B cell (primary cell): ENCODE measurements around the gene FLII. TPM values are rescaled to one million over a fixed set of nuclear protein-coding genes. Genes with fewer than 3 reads are reported as not detected.
"Not testable (repeated sequence)": the region's sequence is repeated elsewhere in the genome, so short reads cannot be mapped to it uniquely, and the experiment has no call there.

Experiments used
- ATAC-seq: fragments of 200-7000 bp; cut with Tn5 transposase; one replicate; pipeline ENCODE4 v1.10.0; 2021; ENCODE audit warnings: low read depth, mild to moderate bottlenecking, moderate number of reproducible peaks, moderate library complexity
- CTCF ChIA-PET: fragments of 350-600 bp; sonication (Branson Sonifier 250); formaldehyde crosslinking; loops from one replicate; lab custom pipeline; 2021; ENCODE audit warnings: antibody characterized with exemption, inconsistent platforms; lab: Charles Lee
- POLR2A ChIA-PET: fragments of 350-600 bp; sonication (Branson Sonifier 250); formaldehyde crosslinking; loops from one replicate; lab custom pipeline; 2021; ENCODE audit warnings: antibody characterized with exemption; lab: Charles Lee
- DNase-seq: peaks from one replicate; pipeline ENCODE4 v3.0.0; 2013
- H2AFZ ChIP-seq: 2 replicates; pipeline ENCODE4 v1.6.1; 2012; ENCODE audit warnings: mild to moderate bottlenecking, low read depth, low read length; ENCODE audit not compliant: insufficient read depth, poor library complexity, severe bottlenecking
- H3K27ac ChIP-seq, 2 donors: 1 replicate in 1 of 2; 2 replicates in 1 of 2; pipeline ENCODE4 v1.5.1; 2012 to 2013; ENCODE audit warnings: low read length in 2 of 2, mild to moderate bottlenecking in 2 of 2, moderate library complexity in 1 of 2
- H3K27me3 ChIP-seq, 4 experiments: fragments of 200-600 bp in 1 of 4; sonication (generic) in 1 of 4; replicated peaks in 1 of 4; 1 replicate in 2 of 4; 2 replicates in 2 of 4; pipeline versions ENCODE4 v1.6.1 to v1.7.0; 2013 to 2016; ENCODE audit warnings: low read length in 3 of 4, mild to moderate bottlenecking in 2 of 4, mixed read lengths in 1 of 4, moderate library complexity in 1 of 4; ENCODE audit not compliant: insufficient read depth in 4 of 4, control insufficient read depth in 3 of 4; ENCODE audit errors: control extremely low read depth in 1 of 4
- H3K36me3 ChIP-seq, 2 experiments: replicated peaks in 1 of 2; 1 replicate in 1 of 2; 2 replicates in 1 of 2; pipeline versions ENCODE4 v1.6.1 to v1.7.1; 2013; ENCODE audit warnings: low read length in 1 of 2; ENCODE audit not compliant: insufficient read depth in 2 of 2, control insufficient read depth in 1 of 2; ENCODE audit errors: control extremely low read depth in 1 of 2, extremely low read depth in 1 of 2
- H3K4me1 ChIP-seq, 2 donors: fragments of 200-600 bp in 1 of 2; sonication (generic) in 1 of 2; 1 replicate in 1 of 2; 2 replicates in 1 of 2; pipeline versions ENCODE4 v1.5.1 to v1.6.1; 2013 to 2017; ENCODE audit warnings: low read length in 2 of 2; ENCODE audit not compliant: control insufficient read depth in 2 of 2, insufficient read depth in 2 of 2
- H3K4me2 ChIP-seq: replicated peaks from 2 replicates; pipeline ENCODE3; 2012; ENCODE audit warnings: mild to moderate bottlenecking, low read depth, low read length; ENCODE audit not compliant: poor library complexity, severe bottlenecking
- H3K4me3 ChIP-seq, 5 experiments: fragments of 200-600 bp in 1 of 5; sonication (generic) in 1 of 5; 1 replicate in 3 of 5; 2 replicates in 2 of 5; pipeline versions ENCODE4 v1.5.1 to v1.7.0; 2011 to 2016; ENCODE audit warnings: low read length in 4 of 5, mild to moderate bottlenecking in 4 of 5, low read depth in 2 of 5, control low read depth in 1 of 5, moderate library complexity in 1 of 5; ENCODE audit not compliant: insufficient read depth in 1 of 5; ENCODE audit errors: control extremely low read depth in 1 of 5, extremely low read depth in 1 of 5
- H3K79me2 ChIP-seq: fragments of 200-600 bp; sonication (generic); one replicate; pipeline ENCODE4 v1.6.0; 2016; ENCODE audit warnings: low read length; ENCODE audit not compliant: control insufficient read depth, insufficient read depth
- H3K9ac ChIP-seq: fragments of 200-600 bp; sonication (generic); 2 replicates; pipeline ENCODE4 v1.6.1; 2017; ENCODE audit warnings: mild to moderate bottlenecking, low read length, moderate library complexity
- H3K9me3 ChIP-seq, 3 donors: one replicate each; pipeline versions ENCODE4 v1.6.1 to v1.7.1; 2013; ENCODE audit warnings: low read length in 2 of 3; ENCODE audit not compliant: control insufficient read depth in 2 of 3, insufficient read depth in 1 of 3; ENCODE audit errors: control extremely low read depth in 1 of 3
- H4K20me1 ChIP-seq: 2 replicates; pipeline ENCODE4 v1.6.0; 2012; ENCODE audit warnings: mild to moderate bottlenecking, low read length; ENCODE audit not compliant: insufficient read depth, control insufficient read depth, poor library complexity, severe bottlenecking
- H3K27ac Mint-ChIP-seq: one replicate; pipeline ENCODE4 v1.8.0; 2021; ENCODE audit warnings: mixed read lengths
- H3K27me3 Mint-ChIP-seq: one replicate; pipeline ENCODE4 v1.8.0; 2021; ENCODE audit warnings: mixed read lengths
- H3K4me1 Mint-ChIP-seq: one replicate; pipeline ENCODE4 v1.8.0; 2021; ENCODE audit warnings: mixed read lengths
- H3K4me3 Mint-ChIP-seq: one replicate; pipeline ENCODE4 v1.8.0; 2021; ENCODE audit warnings: mixed read lengths
- H3K9me3 Mint-ChIP-seq: one replicate; pipeline ENCODE4 v1.8.0; 2022; ENCODE audit warnings: mixed read lengths; ENCODE audit not compliant: insufficient read depth
- CTCF ChIP-seq: fragments of 200-600 bp; IDR thresholded peaks from one replicate; pipeline ENCODE4 v1.8.0; 2022; ENCODE audit warnings: antibody characterized with exemption, mild to moderate bottlenecking
- EZH2 ChIP-seq: IDR thresholded peaks from 2 replicates; pipeline ENCODE4 v1.6.1; 2012; ENCODE audit warnings: borderline replicate concordance, low read depth, mild to moderate bottlenecking, moderate library complexity, low read length; ENCODE audit not compliant: insufficient read depth, poor library complexity, severe bottlenecking
- whole genome bisulfite sequencing: methylation state at CpG from one replicate; pipeline ENCODE4 v1.1.5; 2013; ENCODE audit warnings: missing lambda C conversion rate; ENCODE audit not compliant: insufficient coverage; 5-methylcytosine and 5-hydroxymethylcytosine counted together
- intact Hi-C: fragments of 100-400 bp; cut with micrococcal nuclease; formaldehyde crosslinking; loops from one replicate; pipeline ENCODE4 v1.10.0; 2022
- polyA minus RNA-seq: library from RNA; depleted of rRNA, polyadenylated mRNA; stranded (reverse); fragments of >200 nt; gene quantifications from 2 replicates; pipeline ENCODE4 v1.2.3, GENCODE V29; 2012
- polyA plus RNA-seq: library from polyadenylated mRNA; depleted of rRNA; stranded (reverse); fragments of >200 nt; gene quantifications from 2 replicates; pipeline ENCODE4 v1.2.3, GENCODE V29; 2012
- total RNA-seq, 2 donors: library from RNA; stranded (reverse); fragments of 120-200 nt in 1 of 2; gene quantifications; 1 replicate in 1 of 2; 2 replicates in 1 of 2; pipeline versions ENCODE4 v1.2.3 to v1.2.4, GENCODE V29; 2013 to 2022

FLII gene
- 335 and 357 TPM in 2 replicates for total RNA-seq
- 158 TPM for total RNA-seq (2013)
- 507 and 531 TPM in 2 replicates for polyA plus RNA-seq
- polyA minus RNA-seq: 193 and 271 TPM in 2 replicates

DNA sequence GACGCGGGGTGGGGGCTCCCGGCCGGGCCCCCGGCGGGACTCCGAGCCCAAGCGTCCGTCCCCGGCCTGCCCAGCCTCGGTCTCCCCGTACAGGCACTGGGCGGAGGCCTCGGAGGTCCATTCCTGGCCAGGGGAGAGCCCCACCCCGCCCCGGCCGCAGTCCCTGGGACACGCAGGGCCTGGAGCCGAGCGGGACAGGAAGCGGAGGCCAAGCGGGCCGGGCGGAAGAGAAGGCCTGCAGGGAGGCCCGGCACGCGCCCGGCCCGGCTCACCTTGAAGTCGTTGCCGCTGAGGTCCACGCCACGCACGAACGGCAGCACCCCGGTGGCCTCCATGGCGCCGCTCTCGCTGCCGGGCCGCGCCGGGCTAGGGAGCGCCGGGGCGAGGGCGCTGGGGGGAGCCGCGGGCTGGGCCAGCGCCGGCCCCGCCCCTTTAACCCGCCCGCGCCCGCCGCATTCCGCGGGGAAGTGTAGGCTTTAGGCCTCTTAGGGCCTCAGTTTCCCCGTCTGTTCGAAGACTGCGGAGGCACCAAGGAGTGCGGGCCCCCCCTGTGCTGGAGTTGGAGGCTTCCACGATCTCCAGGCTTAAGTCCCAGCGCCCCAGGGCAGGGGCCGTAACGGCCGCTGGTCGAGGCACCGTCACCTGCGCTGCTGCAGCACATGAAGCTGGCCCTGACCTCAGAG lies at the start of gene FLII:
TSS of gene FLII (minus strand) at position 383 of the 683 bp plus-strand sequence. CDS start at position 335, 48 bp downstream.
- peaks cover 28 to 43% of the 10 kb centered on the region in 2 donors for H3K4me1 ChIP-seq
- H3K4me2 ChIP-seq: peak within 1 kb of the TSS; percentile 92
- CTCF ChIA-PET: no interaction called here
- WGBS: 2% methylated on average over 71 of the region's 71 CpGs
- H3K79me2 ChIP-seq: peaks cover 56% of the 10 kb centered on the region
- no peaks in the 10 kb centered on the region for H3K9me3 Mint-ChIP-seq
- peak within 1 kb of the TSS; percentile 76 to 86 for H3K27ac ChIP-seq
- POLR2A ChIA-PET: interaction anchor here (0.6 to 0.9 kb wide), 2 partner anchors 10 to 56 kb away, joined by 3 read pairs; partner anchors contain the start of genes SMCR8 and TOP3A
- H3K27me3 Mint-ChIP-seq: no peaks in the 10 kb centered on the region
- peak within 1 kb of the TSS; percentile 41 to 99 (median 93) for H3K4me3 ChIP-seq
- peak; percentile 39 for ATAC-seq
- peak; percentile 71 for DNase-seq
- H3K36me3 ChIP-seq: peaks cover 0 to 32% of the 10 kb centered on the region in 2 experiments
- TF ChIP-seq CTCF (no peak), EZH2 (no peak)
- intact Hi-C loops: loop anchor here (1.0 to 5.0 kb wide), 4 partner anchors 42 to 976 kb away; partner anchors contain the start of genes ALKBH5, COPS3 and SHMT1
- H2AFZ ChIP-seq: peak within 1 kb of the TSS; percentile 95
- H3K27me3 ChIP-seq: no peaks in the 10 kb centered on the region
- H3K27ac Mint-ChIP-seq: peak within 1 kb of the TSS; percentile 92
- H3K4me1 Mint-ChIP-seq: peaks cover 31% of the 10 kb centered on the region
- peaks cover 45% of the 10 kb centered on the region for H4K20me1 ChIP-seq
- H3K4me3 Mint-ChIP-seq: peak within 1 kb of the TSS; percentile 98
- H3K9me3 ChIP-seq: no peaks in the 10 kb centered on the region
- H3K9ac ChIP-seq: peak within 1 kb of the TSS; percentile 91

GRCh38 chr17:18303206-18303605 lies 44.7 kb upstream of the FLII start:
- H2AFZ ChIP-seq, H3K27ac Mint-ChIP-seq, CTCF ChIA-PET, H3K4me1 Mint-ChIP-seq, ATAC-seq, H3K27me3 ChIP-seq, H3K27me3 Mint-ChIP-seq, H3K4me2 ChIP-seq, H3K4me1 ChIP-seq, DNase-seq, H3K79me2 ChIP-seq, H3K9me3 ChIP-seq, H3K9ac ChIP-seq, POLR2A ChIA-PET, intact Hi-C loops, H3K4me3 ChIP-seq, H3K9me3 Mint-ChIP-seq, H3K4me3 Mint-ChIP-seq, H3K27ac ChIP-seq, H4K20me1 ChIP-seq: not testable (repeated sequence)
- WGBS: 97% methylated on average over 6 of the region's 13 CpGs
- peaks cover 18 to 65% of the 10 kb centered on the region in 2 experiments for H3K36me3 ChIP-seq
